CD4-positive, alpha-beta T cell (primary cell): ENCODE data around the gene ARNT2. TPM values are rescaled to one million over a fixed set of nuclear protein-coding genes. Genes with fewer than 3 reads are reported as not detected.

Experiments
- ATAC-seq: fragments of 200-7000 bp; cut with Tn5 transposase; one replicate; pipeline ENCODE4 v1.10.0; 2022; ENCODE audit warnings: mild to moderate bottlenecking; ENCODE audit not compliant: poor library complexity
- CTCF ChIA-PET: fragments of 350-600 bp; sonication (Branson Sonifier 250); formaldehyde crosslinking; loops from one replicate; lab custom pipeline; 2021; ENCODE audit warnings: antibody characterized with exemption, inconsistent platforms; lab: Charles Lee
- POLR2A ChIA-PET: fragments of 350-600 bp; sonication (Branson Sonifier 250); formaldehyde crosslinking; loops from one replicate; lab custom pipeline; 2021; ENCODE audit warnings: antibody characterized with exemption, inconsistent platforms; lab: Charles Lee
- DNase-seq, 14 experiments: peaks; one replicate each; pipeline ENCODE4 v3.0.0-alpha.2; 2013 to 2020; ENCODE audit warnings: mixed read lengths in 2 of 14
- H3K27ac ChIP-seq, 2 donors: one replicate each; pipeline versions ENCODE4 v1.5.1 to v1.7.0; 2013; ENCODE audit warnings: low read length in 2 of 2, low read depth in 1 of 2, mild to moderate bottlenecking in 1 of 2
- H3K27me3 ChIP-seq, 2 experiments: 1 replicate in 1 of 2; 2 replicates in 1 of 2; pipeline versions ENCODE4 v1.6.1 to v1.7.0; 2013; ENCODE audit warnings: low read length in 2 of 2, control low read depth in 1 of 2, mild to moderate bottlenecking in 1 of 2, moderate library complexity in 1 of 2; ENCODE audit not compliant: insufficient read depth in 2 of 2, control insufficient read depth in 1 of 2
- H3K36me3 ChIP-seq: one replicate; pipeline ENCODE4 v1.6.1; 2013; ENCODE audit warnings: low read length, control low read depth; ENCODE audit not compliant: insufficient read depth
- H3K4me1 ChIP-seq: one replicate; pipeline ENCODE4 v1.6.1; 2013; ENCODE audit warnings: low read length, control low read depth; ENCODE audit not compliant: insufficient read depth
- H3K4me3 ChIP-seq: one replicate; pipeline ENCODE4 v1.5.1; 2013; ENCODE audit warnings: mild to moderate bottlenecking, low read length, moderate library complexity
- H3K9me3 ChIP-seq, 2 experiments: 1 replicate in 1 of 2; 2 replicates in 1 of 2; pipeline versions ENCODE4 v1.6.1 to v1.7.0; 2013; ENCODE audit warnings: low read length in 2 of 2, mild to moderate bottlenecking in 2 of 2, control low read depth in 1 of 2, moderate library complexity in 1 of 2; ENCODE audit not compliant: control insufficient read depth in 1 of 2, insufficient read depth in 1 of 2
- H3K27ac Mint-ChIP-seq: one replicate; pipeline ENCODE4 v1.8.0; 2020; ENCODE audit warnings: mixed read lengths
- H3K27me3 Mint-ChIP-seq: one replicate; pipeline ENCODE4 v1.8.0; 2021; ENCODE audit warnings: mixed read lengths
- H3K36me3 Mint-ChIP-seq: one replicate; pipeline ENCODE4 v1.8.0; 2021; ENCODE audit warnings: low read depth, mixed read lengths
- H3K4me1 Mint-ChIP-seq: one replicate; pipeline ENCODE4 v1.8.0; 2021; ENCODE audit warnings: low read depth, mixed read lengths
- H3K4me3 Mint-ChIP-seq: one replicate; pipeline ENCODE4 v1.8.0; 2020; ENCODE audit warnings: mild to moderate bottlenecking, mixed read lengths
- H3K9me3 Mint-ChIP-seq: one replicate; pipeline ENCODE4 v1.8.0; 2020; ENCODE audit warnings: mixed read lengths
- intact Hi-C, 2 experiments: fragments of 100-400 bp; cut with DNase I in 1 of 2; cut with micrococcal nuclease in 1 of 2; formaldehyde crosslinking; loops; one replicate each; pipeline versions ENCODE4 v1.15.1 to v1.9.0; 2023 to 2025; cut with DNase I, micrococcal nuclease
- total RNA-seq, 174 experiments: library from RNA in 2 of 174; stranded (reverse) in 2 of 174; gene quantifications; one replicate each; pipeline ENCODE4 v1.2.3 and lab custom pipeline; 2021 to 2026
- TF ChIP-seq, protein P1 (sequence below): fragments of 200-600 bp; IDR thresholded peaks from one replicate; pipeline ENCODE4 v1.8.0; 2022; ENCODE audit warnings: antibody characterized with exemption, mild to moderate bottlenecking

The ARNT2 gene
- total RNA-seq, 2 experiments from 2014 or later = not detected

GRCh38 chr15:80419546-80419945 lies 15.4 kb downstream of the ARNT2 start:
- H3K4me3 Mint-ChIP-seq = no peak overlapping the region
- Histone ChIP-seq H3K4me3 (no peak overlapping the region), H3K27me3 (peaks cover 10 to 16% of the 10 kb centered on the region in 2 experiments), H3K9me3 (no peaks in the 10 kb centered on the region), H3K36me3 (no peaks in the 10 kb centered on the region), H3K27ac (no peak overlapping the region), H3K4me1 (no peaks in the 10 kb centered on the region)
- ATAC-seq (no peak), DNase-seq (no peak)
- CTCF ChIA-PET = no interaction called here
- no peaks in the 10 kb centered on the region for H3K36me3 Mint-ChIP-seq
- no peak overlapping the region for H3K27ac Mint-ChIP-seq
- no peaks in the 10 kb centered on the region for H3K4me1 Mint-ChIP-seq
- POLR2A ChIA-PET = no interaction called here
- intact Hi-C loops = no loop called here
- TF ChIP-seq, protein P1, sequence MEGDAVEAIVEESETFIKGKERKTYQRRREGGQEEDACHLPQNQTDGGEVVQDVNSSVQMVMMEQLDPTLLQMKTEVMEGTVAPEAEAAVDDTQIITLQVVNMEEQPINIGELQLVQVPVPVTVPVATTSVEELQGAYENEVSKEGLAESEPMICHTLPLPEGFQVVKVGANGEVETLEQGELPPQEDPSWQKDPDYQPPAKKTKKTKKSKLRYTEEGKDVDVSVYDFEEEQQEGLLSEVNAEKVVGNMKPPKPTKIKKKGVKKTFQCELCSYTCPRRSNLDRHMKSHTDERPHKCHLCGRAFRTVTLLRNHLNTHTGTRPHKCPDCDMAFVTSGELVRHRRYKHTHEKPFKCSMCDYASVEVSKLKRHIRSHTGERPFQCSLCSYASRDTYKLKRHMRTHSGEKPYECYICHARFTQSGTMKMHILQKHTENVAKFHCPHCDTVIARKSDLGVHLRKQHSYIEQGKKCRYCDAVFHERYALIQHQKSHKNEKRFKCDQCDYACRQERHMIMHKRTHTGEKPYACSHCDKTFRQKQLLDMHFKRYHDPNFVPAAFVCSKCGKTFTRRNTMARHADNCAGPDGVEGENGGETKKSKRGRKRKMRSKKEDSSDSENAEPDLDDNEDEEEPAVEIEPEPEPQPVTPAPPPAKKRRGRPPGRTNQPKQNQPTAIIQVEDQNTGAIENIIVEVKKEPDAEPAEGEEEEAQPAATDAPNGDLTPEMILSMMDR = no peak
- no peaks in the 10 kb centered on the region for H3K9me3 Mint-ChIP-seq
- H3K27me3 Mint-ChIP-seq = peaks cover 52% of the 10 kb centered on the region

- no peak overlapping the region for H3K4me3 Mint-ChIP-seq
- H3K27me3 Mint-ChIP-seq = peaks cover 41% of the 10 kb centered on the region
- TF ChIP-seq, protein P1 = no peak
- no peaks in the 10 kb centered on the region for H3K4me1 ChIP-seq
- DNase-seq (no peak), ATAC-seq (no peak)
- no peak overlapping the region for H3K27ac Mint-ChIP-seq
- H3K4me3 ChIP-seq = no peak overlapping the region
- H3K36me3 ChIP-seq = no peaks in the 10 kb centered on the region
- H3K36me3 Mint-ChIP-seq = no peaks in the 10 kb centered on the region
- no peaks in the 10 kb centered on the region for H3K9me3 Mint-ChIP-seq
- H3K27ac ChIP-seq = no peak overlapping the region
- intact Hi-C loops = no loop called here
- H3K27me3 ChIP-seq = peaks cover 14 to 16% of the 10 kb centered on the region in 2 experiments
- H3K4me1 Mint-ChIP-seq = no peaks in the 10 kb centered on the region
- POLR2A ChIA-PET = no interaction called here
- CTCF ChIA-PET = no interaction called here
- H3K9me3 ChIP-seq = no peaks in the 10 kb centered on the region
Measured at GRCh38 chr15:80420658-80421057, 16.5 kb downstream of the ARNT2 start.

GRCh38 chr15:80423215-80423614 lies 19.0 kb downstream of the ARNT2 start:
- peaks cover 28% of the 10 kb centered on the region for H3K27me3 Mint-ChIP-seq
- no peaks in the 10 kb centered on the region for H3K4me1 Mint-ChIP-seq

More at GRCh38 chr15:80423215-80423614, 19.0 kb downstream of the ARNT2 start:
- Histone ChIP-seq H3K36me3 (no peaks in the 10 kb centered on the region), H3K4me1 (no peaks in the 10 kb centered on the region), H3K4me3 (no peak overlapping the region), H3K27ac (no peak overlapping the region), H3K27me3 (peaks cover 8 to 9% of the 10 kb centered on the region in 2 experiments), H3K9me3 (no peaks in the 10 kb centered on the region)
- Mint-ChIP-seq H3K36me3 (no peaks in the 10 kb centered on the region), H3K27ac (no peak overlapping the region), H3K9me3 (no peaks in the 10 kb centered on the region), H3K4me3 (no peak overlapping the region)
- DNase-seq (no peak), ATAC-seq (no peak)
- CTCF ChIA-PET = no interaction called here
- intact Hi-C loops = no loop called here
- POLR2A ChIA-PET = no interaction called here
- TF ChIP-seq, protein P1 = no peak
